Measurements from ENCODE around the gene TBL1Y. TPM values are rescaled to one million over a fixed set of nuclear protein-coding genes. Genes with fewer than 3 reads are reported as not detected.

TBL1Y gene
- total RNA-seq, 1 donor from 2014 or later, result 0.64 TPM

DNA sequence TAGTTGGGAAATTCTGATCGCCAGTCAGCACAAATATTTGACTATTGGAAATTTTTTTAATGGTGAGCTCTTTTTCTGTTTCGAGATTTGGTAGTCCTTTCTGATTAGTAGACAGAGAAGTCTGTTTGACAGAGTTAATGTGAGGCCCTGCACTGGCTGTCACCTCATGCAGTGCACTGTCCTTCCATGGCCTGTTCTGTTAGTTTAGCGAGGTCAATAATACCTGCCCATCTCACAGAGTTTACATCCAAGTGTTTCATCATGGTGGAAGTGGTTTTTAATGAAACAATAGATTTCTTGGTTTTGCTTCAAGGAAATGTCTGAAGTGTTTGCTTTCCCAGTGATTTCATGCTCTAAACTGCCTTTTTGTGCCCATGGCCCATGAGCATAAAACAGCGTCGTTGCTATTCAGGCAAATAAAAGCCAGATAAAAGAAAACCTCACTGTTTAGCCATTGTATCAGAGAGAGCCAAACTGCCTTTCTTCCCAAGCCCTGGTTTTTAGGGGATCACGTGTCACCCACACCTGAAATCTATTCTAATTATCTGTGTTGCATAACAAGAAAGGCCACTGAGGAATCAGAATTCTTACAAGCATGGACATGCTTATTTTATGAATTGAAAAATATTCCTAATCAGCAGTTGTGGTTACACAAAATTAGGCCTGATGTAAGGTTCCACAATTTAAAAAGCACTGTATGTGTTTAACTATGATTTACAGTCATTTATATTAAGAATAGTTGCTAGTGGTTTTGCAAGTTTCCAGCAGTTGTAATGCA, 98.3 kb downstream of the TBL1Y start:
- Mint-ChIP-seq H3K4me3 (ENCODE audit: unreplicated experiment) (no peak overlapping the region), H3K27ac (ENCODE audit: unreplicated experiment) (no peak overlapping the region), H3K36me3 (ENCODE audit: low read depth, unreplicated experiment) (no peaks in the 10 kb centered on the region), H3K27me3 (ENCODE audit: low read depth, unreplicated experiment) (no peaks in the 10 kb centered on the region), H3K4me1 (ENCODE audit: low read depth, unreplicated experiment) (peaks cover 2% of the 10 kb centered on the region), H3K9me3 (ENCODE audit: unreplicated experiment) (no peaks in the 10 kb centered on the region)
- no peak overlapping the region for H2AFZ ChIP-seq (ENCODE audit: low read depth, low read length)
- no peak overlapping the region for H3K4me3 ChIP-seq (ENCODE audit: insufficient read depth, low read depth, low read length)
- H3K27ac ChIP-seq (ENCODE audit: low read depth, low read length), result no peak overlapping the region
- no peak overlapping the region for H3K4me2 ChIP-seq (ENCODE audit: low read length)
- H3K9ac ChIP-seq (ENCODE audit: low read length), result no peak overlapping the region
- no peaks in the 10 kb centered on the region for H3K36me3 ChIP-seq (ENCODE audit: insufficient read depth, low read length)
- no peaks in the 10 kb centered on the region for H3K4me1 ChIP-seq (ENCODE audit: insufficient read depth, low read length)
- H3K9me3 ChIP-seq (ENCODE audit: insufficient read depth, low read depth, low read length), result no peaks in the 10 kb centered on the region
- no peaks in the 10 kb centered on the region for H3K27me3 ChIP-seq (ENCODE audit: insufficient read depth, low read length)
- no peak for FAIRE-seq
- H4K20me1 ChIP-seq (ENCODE audit: insufficient read depth, low read length), result no peaks in the 10 kb centered on the region
- no peaks in the 10 kb centered on the region for H3K79me2 ChIP-seq (ENCODE audit: insufficient read depth, low read length)
- no peak for DNase-seq (ENCODE audit: low read depth)
- TF ChIP-seq, protein P1, sequence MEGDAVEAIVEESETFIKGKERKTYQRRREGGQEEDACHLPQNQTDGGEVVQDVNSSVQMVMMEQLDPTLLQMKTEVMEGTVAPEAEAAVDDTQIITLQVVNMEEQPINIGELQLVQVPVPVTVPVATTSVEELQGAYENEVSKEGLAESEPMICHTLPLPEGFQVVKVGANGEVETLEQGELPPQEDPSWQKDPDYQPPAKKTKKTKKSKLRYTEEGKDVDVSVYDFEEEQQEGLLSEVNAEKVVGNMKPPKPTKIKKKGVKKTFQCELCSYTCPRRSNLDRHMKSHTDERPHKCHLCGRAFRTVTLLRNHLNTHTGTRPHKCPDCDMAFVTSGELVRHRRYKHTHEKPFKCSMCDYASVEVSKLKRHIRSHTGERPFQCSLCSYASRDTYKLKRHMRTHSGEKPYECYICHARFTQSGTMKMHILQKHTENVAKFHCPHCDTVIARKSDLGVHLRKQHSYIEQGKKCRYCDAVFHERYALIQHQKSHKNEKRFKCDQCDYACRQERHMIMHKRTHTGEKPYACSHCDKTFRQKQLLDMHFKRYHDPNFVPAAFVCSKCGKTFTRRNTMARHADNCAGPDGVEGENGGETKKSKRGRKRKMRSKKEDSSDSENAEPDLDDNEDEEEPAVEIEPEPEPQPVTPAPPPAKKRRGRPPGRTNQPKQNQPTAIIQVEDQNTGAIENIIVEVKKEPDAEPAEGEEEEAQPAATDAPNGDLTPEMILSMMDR (IDR thresholded peaks at IDR 0.05; ENCODE audit: insufficient read depth, low read depth, low read length), result no peak
- no peak for TF ChIP-seq EZH2 (IDR thresholded peaks at IDR 0.05; ENCODE audit: insufficient read depth, low read length)

DNA sequence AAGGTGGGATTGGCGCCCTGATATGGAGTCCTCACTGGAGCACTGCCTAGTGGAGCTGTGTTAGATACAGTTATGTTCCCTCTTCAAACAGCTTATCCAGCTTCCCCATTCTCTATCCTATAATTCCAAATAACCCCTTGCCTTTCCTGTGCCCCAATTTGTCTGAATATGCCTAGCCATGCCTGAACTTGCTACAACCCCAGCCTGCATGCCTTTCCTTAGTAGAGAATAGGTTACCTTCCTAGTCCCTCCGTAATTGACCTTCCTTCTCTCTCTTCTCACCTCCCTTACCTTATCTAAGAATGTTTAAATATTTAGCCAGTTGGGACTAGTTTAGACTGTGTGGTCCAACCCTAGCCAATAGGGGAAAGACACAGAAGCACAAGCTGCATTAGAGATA, 102.6 kb downstream of the TBL1Y start:
- FAIRE-seq (no peak), DNase-seq (ENCODE audit: low read depth) (no peak)
- no peak overlapping the region for H2AFZ ChIP-seq (ENCODE audit: low read depth, low read length)
- no peaks in the 10 kb centered on the region for H3K9me3 ChIP-seq (ENCODE audit: insufficient read depth, low read depth, low read length)
- no peaks in the 10 kb centered on the region for H3K27me3 ChIP-seq (ENCODE audit: insufficient read depth, low read length)
- no peaks in the 10 kb centered on the region for H3K27me3 Mint-ChIP-seq (ENCODE audit: low read depth, unreplicated experiment)
- no peak for TF ChIP-seq EZH2 (IDR thresholded peaks at IDR 0.05; ENCODE audit: insufficient read depth, low read length)
- TF ChIP-seq, protein P1 (IDR thresholded peaks at IDR 0.05; ENCODE audit: insufficient read depth, low read depth, low read length), result no peak
- H3K4me2 ChIP-seq (ENCODE audit: low read length), result no peak overlapping the region
- no peak overlapping the region for H3K27ac Mint-ChIP-seq (ENCODE audit: unreplicated experiment)
- no peak overlapping the region for H3K4me3 Mint-ChIP-seq (ENCODE audit: unreplicated experiment)
- H3K36me3 ChIP-seq (ENCODE audit: insufficient read depth, low read length), result no peaks in the 10 kb centered on the region
- H3K9me3 Mint-ChIP-seq (ENCODE audit: unreplicated experiment), result no peaks in the 10 kb centered on the region
- peaks cover under 1% of the 10 kb centered on the region for H3K4me1 Mint-ChIP-seq (ENCODE audit: low read depth, unreplicated experiment)
- H3K36me3 Mint-ChIP-seq (ENCODE audit: low read depth, unreplicated experiment), result no peaks in the 10 kb centered on the region
- H3K9ac ChIP-seq (ENCODE audit: low read length), result no peak overlapping the region
- no peaks in the 10 kb centered on the region for H3K79me2 ChIP-seq (ENCODE audit: insufficient read depth, low read length)
- H3K4me1 ChIP-seq (ENCODE audit: insufficient read depth, low read length), result no peaks in the 10 kb centered on the region
- H3K27ac ChIP-seq (ENCODE audit: low read depth, low read length), result no peak overlapping the region
- H3K4me3 ChIP-seq (ENCODE audit: insufficient read depth, low read depth, low read length), result no peak overlapping the region
- no peaks in the 10 kb centered on the region for H4K20me1 ChIP-seq (ENCODE audit: insufficient read depth, low read length)

DNA sequence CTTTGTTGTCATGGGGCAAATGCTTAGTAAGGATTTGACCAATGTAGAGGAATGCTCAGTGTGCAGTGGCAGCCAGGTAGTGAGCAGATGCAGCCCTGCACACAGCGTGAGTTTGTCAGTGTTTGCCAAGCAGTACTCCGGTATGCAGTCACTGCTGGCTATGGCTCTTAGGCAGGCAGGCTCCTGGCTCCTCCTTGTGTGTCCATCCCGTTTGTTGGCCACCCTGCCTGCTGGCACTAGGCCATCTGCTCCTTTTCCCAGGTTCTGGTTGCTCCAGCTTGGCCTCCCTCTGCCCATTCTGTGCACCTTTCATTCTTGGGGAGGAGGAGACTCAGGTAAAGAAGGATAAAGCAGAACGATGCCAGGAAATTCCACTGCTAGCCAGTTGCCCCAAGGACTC, 106.0 kb downstream of the TBL1Y start:
- Histone ChIP-seq H3K9ac (ENCODE audit: low read length) (no peak overlapping the region), H3K79me2 (ENCODE audit: insufficient read depth, low read length) (no peaks in the 10 kb centered on the region), H2AFZ (ENCODE audit: low read depth, low read length) (no peak overlapping the region), H3K4me3 (ENCODE audit: insufficient read depth, low read depth, low read length) (no peak overlapping the region), H3K9me3 (ENCODE audit: insufficient read depth, low read depth, low read length) (no peaks in the 10 kb centered on the region), H3K27me3 (ENCODE audit: insufficient read depth, low read length) (no peaks in the 10 kb centered on the region), H3K4me2 (ENCODE audit: low read length) (no peak overlapping the region), H3K27ac (ENCODE audit: low read depth, low read length) (no peak overlapping the region), H4K20me1 (ENCODE audit: insufficient read depth, low read length) (no peaks in the 10 kb centered on the region), H3K36me3 (ENCODE audit: insufficient read depth, low read length) (no peaks in the 10 kb centered on the region), H3K4me1 (ENCODE audit: insufficient read depth, low read length) (no peaks in the 10 kb centered on the region)
- no peak for FAIRE-seq
- no peaks in the 10 kb centered on the region for H3K9me3 Mint-ChIP-seq (ENCODE audit: unreplicated experiment)
- no peaks in the 10 kb centered on the region for H3K4me1 Mint-ChIP-seq (ENCODE audit: low read depth, unreplicated experiment)
- TF ChIP-seq EZH2 (IDR thresholded peaks at IDR 0.05; ENCODE audit: insufficient read depth, low read length), result no peak
- TF ChIP-seq, protein P1 (IDR thresholded peaks at IDR 0.05; ENCODE audit: insufficient read depth, low read depth, low read length), result no peak
- H3K27me3 Mint-ChIP-seq (ENCODE audit: low read depth, unreplicated experiment), result no peaks in the 10 kb centered on the region
- no peak for DNase-seq (ENCODE audit: low read depth)
- no peak overlapping the region for H3K27ac Mint-ChIP-seq (ENCODE audit: unreplicated experiment)
- H3K36me3 Mint-ChIP-seq (ENCODE audit: low read depth, unreplicated experiment), result no peaks in the 10 kb centered on the region
- H3K4me3 Mint-ChIP-seq (ENCODE audit: unreplicated experiment), result no peak overlapping the region

All from astrocyte (in vitro differentiated cells and primary cell).